ENCODE results near the gene UBE2K. TPM values are rescaled to one million over a fixed set of nuclear protein-coding genes. Genes with fewer than 3 reads are reported as not detected.
"Not testable (repeated sequence)": the region's sequence is repeated elsewhere in the genome, so short reads cannot be mapped to it uniquely, and the experiment has no call there.

Gene UBE2K
- total RNA-seq, 2 experiments from 2014 or later, result 74.9 to 78.7 TPM

DNA sequence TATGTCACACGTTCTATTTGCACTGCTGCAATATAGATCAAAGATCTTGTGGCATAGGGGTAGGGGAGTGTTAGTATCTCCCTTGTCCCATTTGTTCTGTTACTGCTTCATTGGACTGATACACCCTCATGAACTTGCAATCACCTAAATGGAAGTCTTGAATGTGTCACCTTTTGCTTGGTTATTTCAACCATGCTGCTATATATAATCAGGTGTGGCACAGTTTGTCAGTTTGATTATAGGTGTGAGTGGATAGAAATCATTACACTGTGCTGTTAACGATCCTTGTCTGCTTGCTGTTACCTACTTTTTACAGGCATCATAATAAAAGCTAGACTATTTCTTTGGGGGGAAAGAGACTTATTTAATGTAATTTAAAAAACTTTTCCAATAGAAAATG, 84.1 kb downstream of the UBE2K start:
- H3K9me3 Mint-ChIP-seq (ENCODE audit: insufficient read depth); H3K4me3 Mint-ChIP-seq; DNase-seq; POLR2A ChIA-PET; H3K27me3 Mint-ChIP-seq (ENCODE audit: low read depth); H3K4me1 Mint-ChIP-seq (ENCODE audit: low read depth); ATAC-seq; H3K27ac Mint-ChIP-seq; CTCF ChIA-PET: not testable (repeated sequence)
- peaks cover 21% of the 10 kb centered on the region for H3K36me3 Mint-ChIP-seq (ENCODE audit: low read depth)

DNA sequence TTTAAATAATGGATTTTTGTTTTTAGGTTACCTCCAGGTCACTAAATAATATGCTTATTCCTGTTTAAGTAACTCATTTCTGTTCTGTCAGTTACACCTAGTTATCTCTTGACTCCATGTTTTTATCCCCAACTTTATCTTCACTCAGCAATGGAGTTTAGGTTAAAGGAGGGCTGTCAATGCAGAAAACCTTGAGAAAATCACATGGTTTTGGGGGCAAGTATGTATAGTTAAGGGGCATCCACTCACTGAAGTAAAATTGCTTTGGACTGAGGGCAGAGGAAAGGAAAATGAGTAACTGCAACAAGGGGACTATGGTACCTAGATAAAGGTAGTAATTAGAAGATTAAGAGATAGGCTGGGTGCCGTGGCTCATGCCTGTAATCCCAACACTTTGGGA, 87.1 kb downstream of the UBE2K start:
- no peak overlapping the region for H3K27ac Mint-ChIP-seq
- POLR2A ChIA-PET, result no interaction called here

DNA sequence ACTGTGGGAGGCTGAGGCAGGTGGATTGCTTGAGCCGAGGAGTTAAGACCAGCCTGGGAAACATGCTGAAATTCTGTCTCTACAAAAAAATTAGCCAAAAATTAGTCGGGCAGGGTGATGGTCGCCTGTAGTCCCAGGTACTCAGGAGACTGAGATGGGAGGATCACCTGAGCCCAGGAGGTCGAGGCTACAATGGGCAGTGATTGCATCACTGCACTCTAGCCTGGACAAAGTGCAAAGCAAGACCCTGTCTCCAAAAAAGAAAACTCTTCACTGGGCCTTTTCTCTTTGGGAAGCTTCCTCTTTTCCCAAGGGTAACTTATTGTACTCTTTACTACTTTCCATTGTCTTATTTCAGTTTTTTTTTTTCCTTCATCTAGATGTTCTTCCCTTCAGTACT, 88.9 kb downstream of the UBE2K start:
- POLR2A ChIA-PET, result no interaction called here
- no peak overlapping the region for H3K4me3 Mint-ChIP-seq
- H3K27ac Mint-ChIP-seq, result no peak overlapping the region
- ATAC-seq (no peak), DNase-seq (no peak)
- H3K36me3 Mint-ChIP-seq (ENCODE audit: low read depth), result peaks cover 3% of the 10 kb centered on the region
- H3K4me1 Mint-ChIP-seq (ENCODE audit: low read depth), result no peaks in the 10 kb centered on the region
- H3K27me3 Mint-ChIP-seq (ENCODE audit: low read depth), result no peaks in the 10 kb centered on the region
- CTCF ChIA-PET, result no interaction called here
- no peaks in the 10 kb centered on the region for H3K9me3 Mint-ChIP-seq (ENCODE audit: insufficient read depth)

More for the DNA sequence above, 87.1 kb downstream of the UBE2K start:
- peaks cover 5% of the 10 kb centered on the region for H3K36me3 Mint-ChIP-seq (ENCODE audit: low read depth)
- no peaks in the 10 kb centered on the region for H3K27me3 Mint-ChIP-seq (ENCODE audit: low read depth)
- H3K4me3 Mint-ChIP-seq, result no peak overlapping the region
- CTCF ChIA-PET, result no interaction called here
- H3K9me3 Mint-ChIP-seq (ENCODE audit: insufficient read depth), result no peaks in the 10 kb centered on the region
- ATAC-seq (no peak), DNase-seq (no peak)
- H3K4me1 Mint-ChIP-seq (ENCODE audit: low read depth), result no peaks in the 10 kb centered on the region

DNA sequence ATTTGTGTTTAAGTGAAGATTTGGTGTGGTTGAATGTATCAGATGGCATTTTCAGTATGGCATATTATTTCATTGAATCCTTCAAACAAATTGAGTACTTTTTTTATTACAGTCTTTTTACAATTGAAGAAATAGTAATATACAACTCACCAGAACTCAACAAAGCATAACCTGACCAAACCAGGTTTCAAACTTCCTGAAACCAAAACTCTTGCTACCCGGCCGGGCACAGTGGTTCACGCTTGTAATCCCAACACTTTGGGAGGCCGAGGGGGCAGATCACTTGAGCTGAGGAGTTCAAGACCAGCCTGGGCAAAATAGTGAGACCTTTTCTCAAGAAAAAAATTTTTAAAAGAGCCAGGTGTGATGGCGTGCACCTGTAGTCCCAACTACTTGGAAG, 94.2 kb downstream of the UBE2K start:
- ATAC-seq, result no peak
- Mint-ChIP-seq H3K27me3 (ENCODE audit: low read depth) (no peaks in the 10 kb centered on the region), H3K27ac (no peak overlapping the region), H3K36me3 (ENCODE audit: low read depth) (no peaks in the 10 kb centered on the region), H3K4me1 (ENCODE audit: low read depth) (no peaks in the 10 kb centered on the region), H3K9me3 (ENCODE audit: insufficient read depth) (no peaks in the 10 kb centered on the region), H3K4me3 (no peak overlapping the region)
- POLR2A ChIA-PET, result no interaction called here
- no peak for DNase-seq
- CTCF ChIA-PET, result no interaction called here

DNA sequence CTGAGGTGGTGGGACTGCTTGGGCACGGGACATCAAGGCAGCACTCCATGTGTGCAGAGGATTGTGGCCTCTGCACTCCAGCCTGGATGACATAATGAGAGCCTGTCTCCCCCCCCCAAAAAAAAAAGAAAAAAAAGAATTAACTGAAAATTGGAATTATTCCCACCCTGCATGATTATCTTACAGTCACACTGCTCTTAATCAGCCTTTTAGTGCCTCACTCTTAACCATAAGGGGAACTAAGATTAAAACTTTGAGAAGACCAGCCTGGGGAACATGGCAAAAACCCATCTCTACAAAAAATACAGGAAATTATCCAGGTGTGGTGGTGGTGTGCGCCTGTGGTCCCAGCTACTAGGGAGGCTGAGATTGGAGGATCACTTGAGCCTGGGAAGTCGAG, 94.6 kb downstream of the UBE2K start:
- ChIA-PET POLR2A (no interaction called here), CTCF (no interaction called here)
- Mint-ChIP-seq H3K27ac (no peak overlapping the region), H3K9me3 (ENCODE audit: insufficient read depth) (no peaks in the 10 kb centered on the region), H3K27me3 (ENCODE audit: low read depth) (no peaks in the 10 kb centered on the region), H3K4me3 (no peak overlapping the region), H3K36me3 (ENCODE audit: low read depth) (no peaks in the 10 kb centered on the region), H3K4me1 (ENCODE audit: low read depth) (no peaks in the 10 kb centered on the region)
- DNase-seq, result no peak
- no peak for ATAC-seq

DNA sequence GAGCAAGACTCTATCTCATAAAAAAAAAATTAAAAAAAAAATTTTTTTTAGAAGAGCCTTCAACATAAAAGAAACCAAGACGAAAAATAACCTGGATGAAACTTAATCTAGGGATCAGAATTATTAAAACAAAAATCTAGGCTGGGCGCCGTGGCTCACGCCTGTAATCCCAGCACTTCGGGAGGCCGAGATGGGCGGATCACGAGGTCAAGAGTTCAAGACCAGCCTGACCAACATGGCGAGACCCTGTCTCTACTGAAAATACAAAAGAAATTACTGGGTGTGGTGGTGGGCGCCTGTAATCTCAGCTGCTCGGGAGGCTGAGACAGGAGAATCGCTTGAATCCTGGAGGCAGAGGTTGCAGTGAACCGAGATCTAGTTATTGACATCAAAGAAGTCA, 95.0 kb downstream of the UBE2K start:
- ATAC-seq; CTCF ChIA-PET; H3K27me3 Mint-ChIP-seq (ENCODE audit: low read depth); H3K4me1 Mint-ChIP-seq (ENCODE audit: low read depth); H3K36me3 Mint-ChIP-seq (ENCODE audit: low read depth); DNase-seq; H3K9me3 Mint-ChIP-seq (ENCODE audit: insufficient read depth); POLR2A ChIA-PET; H3K4me3 Mint-ChIP-seq; H3K27ac Mint-ChIP-seq: not testable (repeated sequence)

DNA sequence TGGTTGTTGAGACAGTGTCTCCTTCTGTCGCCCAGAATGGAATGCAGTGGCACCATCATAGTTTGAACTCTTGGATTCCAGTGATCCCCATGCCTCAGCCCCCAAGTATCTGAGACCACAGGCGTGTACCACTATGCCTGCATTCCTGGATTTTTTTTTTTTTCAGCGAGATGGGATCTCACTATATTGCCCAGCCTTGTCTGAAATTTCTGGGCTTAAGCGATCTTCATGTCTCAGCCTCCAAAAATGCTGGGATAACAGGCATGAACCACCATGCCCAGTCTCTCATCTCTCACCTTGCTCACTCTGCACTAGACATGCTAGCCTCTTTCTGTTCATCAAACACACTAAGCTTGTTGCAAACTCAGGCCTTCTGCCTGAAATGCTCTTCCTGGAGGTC, 104.1 kb downstream of the UBE2K start:
- CTCF ChIA-PET, result interaction anchor here (1.1 kb wide), 1 partner anchor 333 kb away, joined by 3 read pairs; no protein-coding TSS in a partner anchor
- no peak for ATAC-seq

DNA sequence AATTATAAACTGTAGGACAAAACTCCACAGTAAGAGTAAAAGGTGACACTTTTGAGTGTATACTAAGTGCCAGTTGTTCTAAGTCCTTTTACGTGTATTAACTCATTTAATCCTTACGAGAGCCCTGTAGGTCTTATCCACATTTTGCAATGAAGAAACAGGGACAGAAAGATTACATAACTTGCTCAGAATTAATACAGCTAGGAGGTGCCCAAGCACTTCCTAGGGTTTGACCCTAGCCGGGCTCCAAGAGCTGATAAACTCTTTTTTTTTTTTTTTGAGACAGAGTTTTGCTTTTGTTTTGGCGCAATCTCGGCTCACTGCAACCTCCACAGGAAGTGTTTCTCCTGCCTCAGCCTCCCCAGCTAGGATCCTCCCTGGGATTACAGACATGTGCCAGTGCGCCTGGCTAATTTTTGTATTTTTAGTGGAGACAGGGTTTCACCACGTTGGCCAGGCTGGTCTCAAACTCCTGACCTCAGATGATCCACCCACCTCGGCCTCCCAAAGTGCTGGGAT, 110.4 kb downstream of the UBE2K start:
- peaks cover 9% of the 10 kb centered on the region for H3K9me3 Mint-ChIP-seq (ENCODE audit: insufficient read depth)
- peaks cover 3% of the 10 kb centered on the region for H3K27me3 Mint-ChIP-seq (ENCODE audit: low read depth)
- ChIA-PET POLR2A (no interaction called here), CTCF (no interaction called here)
- H3K4me3 Mint-ChIP-seq, result no peak overlapping the region
- H3K36me3 Mint-ChIP-seq (ENCODE audit: low read depth), result peaks cover 8% of the 10 kb centered on the region
- peaks cover 3% of the 10 kb centered on the region for H3K4me1 Mint-ChIP-seq (ENCODE audit: low read depth)
- no peak overlapping the region for H3K27ac Mint-ChIP-seq
- ATAC-seq (no peak), DNase-seq (no peak)

More for the DNA sequence above, 104.1 kb downstream of the UBE2K start:
- Mint-ChIP-seq H3K36me3 (ENCODE audit: low read depth) (no peaks in the 10 kb centered on the region), H3K4me1 (ENCODE audit: low read depth) (no peaks in the 10 kb centered on the region), H3K27me3 (ENCODE audit: low read depth) (no peaks in the 10 kb centered on the region), H3K27ac (no peak overlapping the region), H3K4me3 (no peak overlapping the region), H3K9me3 (ENCODE audit: insufficient read depth) (no peaks in the 10 kb centered on the region)
- DNase-seq, result no peak
- POLR2A ChIA-PET, result no interaction called here

DNA sequence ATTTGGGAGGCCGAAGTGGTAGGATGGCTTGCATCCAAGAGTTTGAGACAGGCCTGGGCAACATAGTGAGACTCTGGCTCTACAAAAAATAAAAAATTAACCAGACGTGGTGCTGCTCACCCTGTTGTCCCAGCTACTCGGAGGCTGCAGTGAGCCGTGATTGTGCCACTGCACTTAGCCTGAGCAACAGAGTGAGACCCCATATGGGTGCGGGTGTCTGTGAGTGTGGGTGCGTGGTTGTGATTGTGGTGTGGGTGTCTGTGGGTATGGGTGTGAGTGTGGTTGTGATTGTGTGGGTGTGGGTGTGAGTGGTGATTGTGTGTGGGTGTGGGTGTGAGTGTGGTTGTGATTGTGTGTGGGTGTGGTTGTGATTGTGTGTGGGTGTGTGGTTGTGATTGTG, 114.6 kb downstream of the UBE2K start:
- H3K27me3 Mint-ChIP-seq (ENCODE audit: low read depth), result peaks cover 3% of the 10 kb centered on the region
- H3K4me1 Mint-ChIP-seq (ENCODE audit: low read depth), result peaks cover 5% of the 10 kb centered on the region
- ATAC-seq (peak; percentile 33), DNase-seq (no peak)
- peak overlapping the region; percentile 90 for H3K27ac Mint-ChIP-seq
- POLR2A ChIA-PET, result no interaction called here
- CTCF ChIA-PET, result no interaction called here
- H3K4me3 Mint-ChIP-seq, result peak overlapping the region; percentile 66
- H3K9me3 Mint-ChIP-seq (ENCODE audit: insufficient read depth), result peaks cover 9% of the 10 kb centered on the region
- H3K36me3 Mint-ChIP-seq (ENCODE audit: low read depth), result peaks cover 10% of the 10 kb centered on the region

DNA sequence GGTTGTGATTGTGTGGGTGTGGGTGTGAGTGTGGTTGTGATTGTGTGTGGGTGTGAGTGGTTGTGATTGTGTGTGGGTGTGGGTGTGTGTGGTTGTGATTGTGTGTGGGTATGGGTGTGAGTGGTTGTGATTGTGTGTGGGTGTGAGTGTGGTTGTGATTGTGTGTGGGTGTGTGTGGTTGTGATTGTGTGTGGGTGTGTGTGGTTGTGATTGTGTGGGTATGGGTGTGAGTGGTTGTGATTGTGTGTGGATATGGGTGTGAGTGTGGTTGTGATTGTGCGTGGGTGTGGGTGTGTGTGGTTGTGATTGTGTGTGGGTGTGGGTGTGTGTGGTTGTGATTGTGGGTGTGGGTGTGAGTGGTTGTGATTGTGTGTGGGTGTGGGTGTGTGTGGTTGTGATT, 115.1 kb downstream of the UBE2K start:
- peaks cover 10% of the 10 kb centered on the region for H3K36me3 Mint-ChIP-seq (ENCODE audit: low read depth)
- H3K27ac Mint-ChIP-seq; H3K4me3 Mint-ChIP-seq; H3K4me1 Mint-ChIP-seq (ENCODE audit: low read depth); POLR2A ChIA-PET; ATAC-seq; H3K27me3 Mint-ChIP-seq (ENCODE audit: low read depth); DNase-seq; H3K9me3 Mint-ChIP-seq (ENCODE audit: insufficient read depth); CTCF ChIA-PET: not testable (repeated sequence)

DNA sequence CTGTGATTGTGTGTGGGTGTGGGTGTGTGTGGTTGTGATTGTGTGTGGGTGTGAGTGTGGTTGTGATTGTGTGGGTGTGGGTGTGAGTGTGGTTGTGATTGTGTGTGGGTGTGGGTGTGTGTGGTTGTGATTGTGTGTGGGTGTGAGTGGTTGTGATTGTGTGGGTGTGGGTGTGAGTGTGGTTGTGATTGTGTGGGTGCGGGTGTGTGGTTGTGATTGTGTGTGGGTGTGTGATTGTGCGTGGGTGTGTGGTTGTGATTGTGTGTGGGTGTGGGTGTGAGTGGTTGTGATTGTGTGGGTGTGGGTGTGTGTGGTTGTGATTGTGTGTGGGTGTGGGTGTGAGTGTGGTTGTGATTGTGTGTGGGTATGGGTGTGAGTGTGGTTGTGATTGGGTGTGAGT, 115.8 kb downstream of the UBE2K start:
- H3K4me1 Mint-ChIP-seq (ENCODE audit: low read depth); CTCF ChIA-PET; H3K9me3 Mint-ChIP-seq (ENCODE audit: insufficient read depth); POLR2A ChIA-PET; DNase-seq; ATAC-seq; H3K27me3 Mint-ChIP-seq (ENCODE audit: low read depth); H3K4me3 Mint-ChIP-seq: not testable (repeated sequence)
- peaks cover 10% of the 10 kb centered on the region for H3K36me3 Mint-ChIP-seq (ENCODE audit: low read depth)
- peak overlapping the region; percentile 78 for H3K27ac Mint-ChIP-seq

DNA sequence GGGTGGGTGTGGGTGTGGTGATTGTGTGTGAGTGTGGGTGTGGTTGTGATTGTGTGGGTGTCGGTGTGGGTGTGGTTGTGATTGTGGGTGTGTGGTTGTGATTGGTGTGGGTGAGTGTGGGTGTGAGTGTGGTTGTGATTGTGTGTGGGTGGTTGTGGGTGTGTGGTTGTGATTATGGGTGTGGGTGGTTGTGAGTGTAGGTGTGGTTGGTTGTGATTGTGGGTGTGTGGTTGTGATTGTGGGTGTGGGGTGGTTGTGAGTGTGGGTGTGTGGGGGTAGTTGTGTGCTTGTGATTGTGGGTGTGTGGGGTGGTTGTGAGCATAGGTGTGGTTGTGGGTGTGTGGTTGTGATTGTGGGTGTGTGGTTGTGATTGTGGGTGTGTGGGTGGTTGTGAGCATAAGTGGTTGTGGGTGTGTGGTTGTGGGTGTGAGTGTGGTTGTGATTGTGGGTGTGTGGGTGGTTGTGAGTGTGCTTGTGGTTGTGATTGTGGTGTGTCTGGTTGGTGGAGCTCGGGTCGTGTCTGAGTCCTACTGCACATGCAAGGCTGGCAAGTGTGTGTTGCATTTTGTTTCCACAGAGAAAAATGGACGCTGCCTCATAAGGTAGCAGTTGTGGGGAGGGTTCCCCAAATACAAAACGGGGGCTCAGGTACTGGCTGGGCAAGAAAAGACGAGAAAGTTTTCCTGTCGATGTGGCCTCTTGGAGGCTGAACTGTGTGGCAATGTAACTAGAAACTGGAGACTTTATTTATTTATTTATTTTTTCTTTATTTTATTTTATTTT, 116.7 kb downstream of the UBE2K start:
- peak; percentile 35 for DNase-seq
- Mint-ChIP-seq H3K27me3 (ENCODE audit: low read depth) (peaks cover 3% of the 10 kb centered on the region), H3K9me3 (ENCODE audit: insufficient read depth) (peaks cover 9% of the 10 kb centered on the region), H3K4me3 (peak overlapping the region; percentile 3), H3K27ac (peak overlapping the region; percentile 78), H3K4me1 (ENCODE audit: low read depth) (peaks cover 5% of the 10 kb centered on the region), H3K36me3 (ENCODE audit: low read depth) (peaks cover 10% of the 10 kb centered on the region)
- POLR2A ChIA-PET, result no interaction called here
- peak; percentile 54 for ATAC-seq
- CTCF ChIA-PET, result no interaction called here

DNA sequence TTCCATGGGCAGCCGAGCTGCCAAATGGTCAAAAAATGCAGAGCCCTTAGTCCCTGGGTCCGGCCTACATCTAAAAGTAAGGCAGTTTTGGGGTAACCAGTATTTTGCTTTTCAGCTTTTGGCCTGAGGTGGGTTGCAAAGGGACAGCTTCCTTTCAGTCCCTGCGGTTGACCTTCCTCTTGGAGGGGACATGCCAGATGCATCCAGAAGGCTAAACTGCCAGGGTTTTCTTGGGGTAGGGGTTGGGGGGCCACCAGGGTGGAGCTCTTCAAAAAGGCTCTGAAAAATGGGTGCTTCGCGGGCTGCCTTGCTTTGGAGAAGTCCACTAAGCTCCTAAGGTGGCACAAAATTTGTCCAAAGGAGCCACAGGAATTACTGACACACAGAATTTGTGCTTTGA, 120.7 kb downstream of the UBE2K start:
- Mint-ChIP-seq H3K27ac (no peak overlapping the region), H3K4me3 (no peak overlapping the region), H3K4me1 (ENCODE audit: low read depth) (peaks cover 2% of the 10 kb centered on the region), H3K36me3 (ENCODE audit: low read depth) (peaks cover 15% of the 10 kb centered on the region), H3K9me3 (ENCODE audit: insufficient read depth) (no peaks in the 10 kb centered on the region), H3K27me3 (ENCODE audit: low read depth) (no peaks in the 10 kb centered on the region)
- DNase-seq (no peak), ATAC-seq (no peak)
- CTCF ChIA-PET, result no interaction called here
- POLR2A ChIA-PET, result interaction anchor here (0.7 to 1.1 kb wide), 2 partner anchors 9 to 181 kb away, joined by 3 read pairs; no protein-coding TSS in a partner anchor
